Effector memory CD4-positive, alpha-beta T cell (primary cell): ENCODE measurements around the gene RUSC1.

Experiments used
- DNase-seq, 3 donors: peaks; one replicate each; pipeline ENCODE4 v3.0.0-alpha.2; 2020
- H3K27ac ChIP-seq: 2 replicates; pipeline ENCODE4 v1.7.0; 2013; ENCODE audit warnings: mild to moderate bottlenecking, low read length, moderate library complexity; ENCODE audit not compliant: insufficient read depth, poor library complexity, severe bottlenecking
- H3K27me3 ChIP-seq: replicated peaks from 2 replicates; pipeline ENCODE4 v1.7.0; 2013; ENCODE audit warnings: mild to moderate bottlenecking, low read length; ENCODE audit not compliant: insufficient read depth, control insufficient read depth, poor library complexity, severe bottlenecking
- H3K36me3 ChIP-seq: 2 replicates; pipeline ENCODE4 v1.7.0; 2013; ENCODE audit warnings: mild to moderate bottlenecking, low read length, moderate library complexity; ENCODE audit not compliant: control insufficient read depth, insufficient read depth
- H3K4me1 ChIP-seq: 2 replicates; pipeline ENCODE4 v1.7.0; 2013; ENCODE audit warnings: low read length, mild to moderate bottlenecking; ENCODE audit not compliant: control insufficient read depth, insufficient read depth, poor library complexity, severe bottlenecking
- H3K4me3 ChIP-seq: 2 replicates; pipeline ENCODE4 v1.7.0; 2013; ENCODE audit warnings: low read length, low read depth, mild to moderate bottlenecking; ENCODE audit not compliant: insufficient read depth, poor library complexity, severe bottlenecking
- H3K9me3 ChIP-seq: 2 replicates; pipeline ENCODE4 v1.7.0; 2013; ENCODE audit warnings: mild to moderate bottlenecking, low read length, moderate library complexity; ENCODE audit not compliant: control insufficient read depth

The RUSC1 gene

DNA sequence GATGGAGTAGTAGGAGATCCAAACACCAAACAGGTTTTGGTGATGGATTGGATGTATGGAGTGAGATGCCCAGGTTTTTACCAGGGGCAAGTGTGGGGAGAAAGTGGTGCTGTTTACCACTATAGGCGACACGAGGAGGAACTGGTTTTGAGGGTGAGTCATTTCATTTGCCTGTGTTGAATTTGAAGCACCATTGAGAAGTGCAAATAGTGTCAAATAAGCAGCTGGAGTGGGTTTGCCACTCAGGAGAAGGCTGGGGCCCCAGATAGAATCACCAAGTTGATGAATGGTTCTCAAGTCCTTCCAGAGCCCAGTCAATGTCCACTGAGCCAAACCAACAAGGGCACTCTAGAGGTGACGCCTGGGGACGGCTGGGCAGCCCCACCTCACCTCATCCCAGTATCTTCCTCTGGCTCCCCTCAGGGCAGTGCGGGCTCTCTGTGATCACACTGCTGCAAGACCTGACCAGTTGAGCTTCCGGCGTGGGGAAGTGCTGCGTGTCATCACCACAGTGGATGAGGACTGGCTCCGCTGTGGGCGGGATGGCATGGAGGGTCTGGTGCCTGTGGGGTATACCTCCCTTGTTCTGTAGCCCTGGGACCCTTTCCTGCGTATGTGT is 9.4 kb downstream of the RUSC1 start:
- Histone ChIP-seq H3K4me3 (no peak overlapping the region), H3K27me3 (no peaks in the 10 kb centered on the region), H3K36me3 (peaks cover 20% of the 10 kb centered on the region), H3K27ac (no peak overlapping the region), H3K9me3 (no peaks in the 10 kb centered on the region), H3K4me1 (peaks cover 3% of the 10 kb centered on the region)
- no peak for DNase-seq

DNA sequence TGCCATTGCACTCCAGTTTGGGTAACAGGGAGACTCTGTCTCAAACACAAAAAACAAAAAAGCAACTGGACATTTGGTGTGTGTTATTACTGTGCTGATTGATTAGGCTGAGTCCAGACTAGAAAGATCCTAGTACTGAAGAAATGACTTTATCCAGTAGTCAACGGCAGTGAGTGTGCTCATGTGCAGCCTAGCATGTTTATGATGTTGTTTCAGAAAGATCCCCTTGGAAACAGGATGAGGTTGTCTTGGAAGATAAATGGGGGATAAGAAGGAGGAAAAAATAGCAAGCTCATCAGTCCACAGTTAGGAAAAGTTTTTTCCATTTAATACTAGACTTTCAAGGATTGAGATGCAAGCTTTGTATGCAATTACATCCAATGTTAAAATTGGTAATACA is 14.3 kb downstream of the RUSC1 start:
- peaks cover 50% of the 10 kb centered on the region for H3K36me3 ChIP-seq
- H3K27me3 ChIP-seq, result no peaks in the 10 kb centered on the region

DNA sequence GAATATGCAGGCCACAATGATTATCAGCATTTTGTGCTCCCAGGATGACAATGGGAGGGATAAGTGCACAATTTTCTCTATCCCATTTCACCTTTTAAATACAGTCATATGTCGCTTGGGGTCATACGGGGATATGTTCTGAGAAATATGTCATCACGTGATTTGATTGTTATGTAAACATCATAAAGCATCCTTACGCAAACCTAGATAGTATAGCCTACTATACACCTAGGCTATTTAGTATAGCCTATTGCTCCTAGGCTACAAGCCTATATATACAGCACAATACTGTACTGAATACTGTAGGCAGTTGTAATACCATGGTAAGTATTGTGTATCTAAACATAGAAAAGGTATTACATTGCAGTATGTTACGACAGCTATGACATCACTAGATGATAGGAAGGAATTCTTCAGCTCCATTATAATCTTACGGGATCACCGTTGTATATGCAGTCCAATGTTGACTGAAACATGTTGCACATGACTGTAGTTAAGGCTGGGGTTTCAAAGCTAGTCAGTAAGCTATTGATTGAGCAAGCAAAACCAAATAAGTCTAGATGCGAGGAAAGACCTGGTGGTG is 18.9 kb downstream of the RUSC1 start:
- Histone ChIP-seq H3K27me3 (no peaks in the 10 kb centered on the region), H3K27ac (no peak overlapping the region)

More for the DNA sequence above, 14.3 kb downstream of the RUSC1 start:
- H3K4me1 ChIP-seq, result no peaks in the 10 kb centered on the region
- H3K4me3 ChIP-seq, result no peak overlapping the region
- no peak for DNase-seq
- H3K9me3 ChIP-seq, result no peaks in the 10 kb centered on the region
- no peak overlapping the region for H3K27ac ChIP-seq

DNA sequence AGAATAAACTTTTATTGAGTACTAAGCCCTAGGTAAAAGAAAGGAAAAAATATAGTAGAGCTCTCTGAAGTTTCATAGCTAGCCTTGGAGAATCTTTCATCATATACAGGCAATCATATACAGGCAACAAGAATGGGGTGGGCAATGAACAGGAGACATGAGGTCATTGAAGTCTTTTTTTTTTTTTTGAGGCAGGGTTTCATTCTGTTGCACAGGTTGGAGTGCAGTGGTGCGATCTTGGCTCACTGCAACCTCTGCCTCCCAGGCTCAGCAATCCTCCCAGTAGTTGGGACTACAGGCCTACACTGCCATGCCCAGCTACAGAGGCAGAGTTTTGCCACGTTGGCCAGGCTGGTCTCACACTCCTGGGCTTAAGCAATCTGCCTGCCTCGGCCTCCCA is 22.1 kb downstream of the RUSC1 start:
- H3K27ac ChIP-seq, result no peak overlapping the region
- no peaks in the 10 kb centered on the region for H3K4me1 ChIP-seq
- DNase-seq, result no peak
- peaks cover 76% of the 10 kb centered on the region for H3K36me3 ChIP-seq
- no peak overlapping the region for H3K4me3 ChIP-seq
- H3K9me3 ChIP-seq, result no peaks in the 10 kb centered on the region
- H3K27me3 ChIP-seq, result no peaks in the 10 kb centered on the region

More for the DNA sequence above, 18.9 kb downstream of the RUSC1 start:
- H3K4me1 ChIP-seq, result no peaks in the 10 kb centered on the region
- H3K9me3 ChIP-seq, result no peaks in the 10 kb centered on the region
- H3K4me3 ChIP-seq, result no peak overlapping the region
- peaks cover 71% of the 10 kb centered on the region for H3K36me3 ChIP-seq
- DNase-seq, result no peak

DNA sequence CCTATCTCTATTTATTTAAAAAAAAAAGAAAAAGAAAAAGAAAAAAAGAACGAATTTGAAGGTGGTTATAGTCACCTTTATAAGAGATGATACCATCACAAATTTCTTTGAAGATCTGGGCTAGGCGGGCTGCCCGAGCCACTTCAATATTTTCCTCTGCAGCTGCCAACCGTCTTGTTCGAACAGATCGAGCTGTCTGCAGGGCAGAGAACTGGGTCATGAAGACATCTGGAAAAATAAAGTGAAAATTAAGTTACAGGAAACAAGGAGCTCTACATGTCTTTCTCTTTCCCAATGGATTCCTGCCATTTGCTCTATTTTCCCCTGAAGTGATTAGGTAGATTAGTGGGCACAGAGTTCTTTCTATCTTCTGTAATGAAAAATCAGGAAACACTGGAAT is 31.9 kb downstream of the RUSC1 start:
- Histone ChIP-seq H3K27ac (no peak overlapping the region), H3K4me1 (no peaks in the 10 kb centered on the region), H3K9me3 (no peaks in the 10 kb centered on the region), H3K36me3 (peaks cover 64% of the 10 kb centered on the region), H3K4me3 (no peak overlapping the region), H3K27me3 (no peaks in the 10 kb centered on the region)
- no peak for DNase-seq

DNA sequence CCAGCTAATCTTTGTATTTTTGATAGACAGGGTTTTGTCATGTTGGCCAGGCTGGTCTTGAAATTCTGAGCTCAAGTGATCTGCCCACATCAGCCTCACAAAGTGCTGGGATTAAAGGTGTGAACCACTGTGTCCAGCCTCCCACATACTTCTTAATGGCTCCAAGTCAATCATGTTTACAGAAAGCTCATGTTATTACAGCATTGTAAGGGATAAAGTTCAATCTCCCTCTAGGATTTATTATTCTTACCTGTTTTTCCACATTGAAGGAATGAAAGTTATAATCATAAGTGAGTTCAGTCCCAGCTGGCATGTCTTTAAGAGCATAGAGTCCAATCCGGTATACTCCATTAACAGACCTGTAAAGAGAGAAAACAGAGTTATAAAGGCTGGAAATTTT is 39.4 kb downstream of the RUSC1 start:
- peaks cover 31% of the 10 kb centered on the region for H3K36me3 ChIP-seq
- no peak overlapping the region for H3K27ac ChIP-seq
- DNase-seq, result no peak
- H3K9me3 ChIP-seq, result no peaks in the 10 kb centered on the region
- no peak overlapping the region for H3K4me3 ChIP-seq
- H3K27me3 ChIP-seq, result no peaks in the 10 kb centered on the region
- H3K4me1 ChIP-seq, result no peaks in the 10 kb centered on the region

DNA sequence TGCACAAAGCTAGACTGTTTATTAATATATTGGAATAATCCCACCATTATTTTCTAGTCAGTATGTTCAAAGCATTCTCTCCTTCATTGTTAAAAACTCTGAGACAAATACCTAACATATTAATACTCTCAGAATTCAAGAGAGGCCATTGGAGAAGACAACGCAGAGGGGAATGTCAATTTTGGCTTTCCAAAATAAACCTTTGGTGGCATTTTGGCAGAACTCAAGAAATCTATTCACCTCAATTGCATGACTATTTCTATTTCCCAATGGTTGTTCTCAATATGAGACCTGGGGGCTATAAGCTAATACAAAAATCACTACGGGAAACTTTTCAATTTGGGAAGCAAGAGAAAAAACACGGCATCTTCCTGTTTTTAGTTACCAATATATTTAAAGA is 58.5 kb downstream of the RUSC1 start:
- no peaks in the 10 kb centered on the region for H3K9me3 ChIP-seq
- DNase-seq, result no peak
- no peaks in the 10 kb centered on the region for H3K4me1 ChIP-seq
- no peak overlapping the region for H3K27ac ChIP-seq
- peaks cover 40% of the 10 kb centered on the region for H3K36me3 ChIP-seq
- H3K27me3 ChIP-seq, result no peaks in the 10 kb centered on the region
- no peak overlapping the region for H3K4me3 ChIP-seq

DNA sequence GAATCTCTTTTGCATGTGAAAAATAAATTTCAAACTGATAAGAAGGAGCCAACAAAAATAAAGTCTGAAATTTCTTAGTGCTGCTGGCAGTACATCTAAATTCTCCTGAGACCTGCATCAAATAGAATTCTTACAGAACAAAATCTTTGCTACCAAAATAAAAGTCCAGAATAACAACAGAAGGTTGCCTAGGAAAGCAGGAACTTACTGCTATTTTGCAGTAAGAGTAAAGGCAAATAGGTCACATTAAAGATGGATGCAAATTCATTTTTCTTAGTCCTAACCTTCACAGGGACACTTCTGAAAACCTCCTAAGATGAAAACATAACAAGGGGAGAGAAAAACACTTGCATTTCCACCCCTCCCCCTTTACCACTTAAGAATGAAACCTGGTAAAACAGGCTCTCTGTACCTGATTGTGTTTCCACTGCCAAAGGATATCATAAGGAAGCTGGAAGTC is 59.0 kb downstream of the RUSC1 start:
- H3K36me3 ChIP-seq, result peaks cover 36% of the 10 kb centered on the region
- no peaks in the 10 kb centered on the region for H3K4me1 ChIP-seq
- H3K27ac ChIP-seq, result no peak overlapping the region
- no peaks in the 10 kb centered on the region for H3K9me3 ChIP-seq
- no peaks in the 10 kb centered on the region for H3K27me3 ChIP-seq
- no peak for DNase-seq
- H3K4me3 ChIP-seq, result no peak overlapping the region
